Bronchial epithelial cell (primary cell): Measurements from ENCODE around the gene BCL2L1. TPM values are rescaled to one million over a fixed set of nuclear protein-coding genes. Genes with fewer than 3 reads are reported as not detected.
A peak's percentile ranks its signal among the peaks of the same experiment; 100 is the strongest.

Source experiments
- DNase-seq: peaks from one replicate; pipeline ENCODE4 v3.0.0-alpha.2; 2010; ENCODE audit warnings: low read depth
- FAIRE-seq: peaks from 2 replicates; lab custom pipeline; 2011; peaks lifted over from hg19 to GRCh38; lab: Jason Lieb, UNC
- H3K27me3 ChIP-seq: 2 replicates; pipeline ENCODE4 v1.5.1; 2011; ENCODE audit warnings: low read length; ENCODE audit not compliant: control insufficient read depth, insufficient read depth
- H3K36me3 ChIP-seq: 2 replicates; pipeline ENCODE4 v1.5.1; 2011; ENCODE audit warnings: low read length; ENCODE audit not compliant: control insufficient read depth, insufficient read depth
- H3K4me3 ChIP-seq: 2 replicates; pipeline ENCODE4 v1.5.1; 2011; ENCODE audit warnings: mild to moderate bottlenecking, low read depth, low read length, control low read depth
- total RNA-seq: library from RNA; depleted of rRNA; stranded (reverse); fragments of >200 nt; gene quantifications from 2 replicates; pipeline ENCODE4 v1.2.1, GENCODE V29; 2014
- TF ChIP-seq, protein P1 (sequence below): IDR thresholded peaks from 2 replicates; pipeline ENCODE4 v1.5.1; 2011; ENCODE audit warnings: mild to moderate bottlenecking, moderate library complexity, low read length, control low read depth, inconsistent platforms; ENCODE audit not compliant: insufficient read depth, severe bottlenecking

Gene BCL2L1
- total RNA-seq, 1 donor from 2014 or later = 93.5 TPM

DNA sequence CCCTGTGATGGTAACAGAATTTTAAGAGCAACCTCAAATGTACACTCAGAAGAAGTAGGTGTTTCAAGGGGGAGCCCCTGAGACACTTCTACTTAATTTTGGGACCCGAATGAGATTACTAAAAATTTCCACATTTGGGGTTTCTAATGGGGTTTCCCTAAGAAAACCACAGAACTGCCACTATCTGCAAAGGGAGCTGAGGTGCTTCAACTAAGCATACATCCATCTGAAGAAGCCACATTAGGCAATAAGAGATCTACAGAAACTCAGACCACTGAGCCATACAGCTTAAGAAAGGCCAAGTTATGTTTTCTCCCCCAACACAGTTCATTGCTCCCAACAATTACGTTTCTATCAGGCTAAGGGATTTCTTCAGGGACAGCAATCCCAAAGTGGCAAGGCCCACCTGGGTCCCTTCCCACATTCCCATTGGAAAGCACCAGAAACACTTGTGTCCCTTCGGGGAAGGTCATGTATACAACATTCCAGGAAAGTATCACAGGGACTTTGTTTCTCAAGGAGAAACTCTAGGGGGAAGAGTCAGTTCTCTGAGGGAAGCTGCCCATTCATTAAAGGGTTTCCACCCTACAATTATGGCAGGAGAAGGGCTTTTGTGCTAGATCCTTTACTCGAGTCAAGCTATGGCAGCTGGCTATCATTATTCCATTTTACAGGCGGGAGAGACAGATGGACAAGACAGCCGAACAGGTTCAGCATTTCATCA lies 5.0 kb downstream of the BCL2L1 start:
- TF ChIP-seq, protein P1, sequence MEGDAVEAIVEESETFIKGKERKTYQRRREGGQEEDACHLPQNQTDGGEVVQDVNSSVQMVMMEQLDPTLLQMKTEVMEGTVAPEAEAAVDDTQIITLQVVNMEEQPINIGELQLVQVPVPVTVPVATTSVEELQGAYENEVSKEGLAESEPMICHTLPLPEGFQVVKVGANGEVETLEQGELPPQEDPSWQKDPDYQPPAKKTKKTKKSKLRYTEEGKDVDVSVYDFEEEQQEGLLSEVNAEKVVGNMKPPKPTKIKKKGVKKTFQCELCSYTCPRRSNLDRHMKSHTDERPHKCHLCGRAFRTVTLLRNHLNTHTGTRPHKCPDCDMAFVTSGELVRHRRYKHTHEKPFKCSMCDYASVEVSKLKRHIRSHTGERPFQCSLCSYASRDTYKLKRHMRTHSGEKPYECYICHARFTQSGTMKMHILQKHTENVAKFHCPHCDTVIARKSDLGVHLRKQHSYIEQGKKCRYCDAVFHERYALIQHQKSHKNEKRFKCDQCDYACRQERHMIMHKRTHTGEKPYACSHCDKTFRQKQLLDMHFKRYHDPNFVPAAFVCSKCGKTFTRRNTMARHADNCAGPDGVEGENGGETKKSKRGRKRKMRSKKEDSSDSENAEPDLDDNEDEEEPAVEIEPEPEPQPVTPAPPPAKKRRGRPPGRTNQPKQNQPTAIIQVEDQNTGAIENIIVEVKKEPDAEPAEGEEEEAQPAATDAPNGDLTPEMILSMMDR = no peak
- Histone ChIP-seq H3K4me3 (no peak overlapping the region), H3K27me3 (no peaks in the 10 kb centered on the region), H3K36me3 (peaks cover 14% of the 10 kb centered on the region)
- no peak for DNase-seq
- no peak for FAIRE-seq

DNA sequence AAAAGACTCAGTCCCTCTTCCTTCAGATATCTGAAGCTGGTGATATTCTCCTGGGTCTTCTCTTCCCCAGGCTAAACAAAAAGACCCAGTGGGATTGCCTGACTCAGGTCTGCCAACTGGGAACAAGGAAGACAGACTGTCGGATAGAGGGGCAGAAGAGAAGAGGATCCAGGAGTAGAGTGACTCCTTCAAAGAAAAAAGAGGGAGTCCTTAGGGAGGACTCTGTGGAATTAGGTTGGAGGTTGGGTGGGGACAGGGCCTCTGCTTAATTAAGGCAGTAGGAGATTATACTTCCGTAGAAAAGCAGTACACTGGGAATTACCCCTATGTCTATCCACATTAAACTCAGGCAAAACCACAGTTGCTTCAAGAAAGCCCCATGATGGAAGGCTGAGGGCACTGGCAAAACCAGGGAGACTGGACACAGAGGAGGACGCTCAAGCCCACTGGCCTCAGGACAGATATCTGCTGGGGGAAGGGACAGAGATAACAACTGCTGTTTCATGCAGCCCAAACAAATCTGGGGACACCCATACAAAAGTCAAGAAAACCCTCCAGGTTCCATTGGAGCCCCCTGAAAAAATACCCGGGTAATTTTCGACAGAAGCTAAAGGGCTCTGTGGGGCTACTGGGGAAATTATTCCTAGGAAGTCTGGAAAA lies 5.7 kb downstream of the BCL2L1 start:
- H3K4me3 ChIP-seq = no peak overlapping the region
- FAIRE-seq (no peak), DNase-seq (no peak)
- peaks cover 15% of the 10 kb centered on the region for H3K36me3 ChIP-seq
- no peaks in the 10 kb centered on the region for H3K27me3 ChIP-seq
- TF ChIP-seq, protein P1 = no peak

DNA sequence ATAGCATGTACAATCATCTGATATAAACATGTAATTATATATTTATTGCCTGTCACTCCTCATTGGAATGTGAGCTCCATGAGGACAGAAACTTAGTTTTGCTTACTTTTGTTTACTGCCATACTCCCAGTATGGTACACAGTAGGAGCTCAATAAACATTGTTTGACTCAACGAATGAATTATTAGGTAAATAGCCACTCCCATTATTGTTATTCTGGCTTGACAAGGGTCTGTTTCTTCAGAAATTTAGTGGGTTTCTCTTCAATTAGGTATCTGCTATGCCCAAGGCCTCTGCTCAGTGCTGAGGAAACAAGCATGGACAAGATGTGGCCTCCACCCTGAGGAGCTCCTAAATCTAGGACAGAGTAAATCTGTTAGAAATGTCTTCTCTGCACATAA lies 6.3 kb downstream of the BCL2L1 start:
- Histone ChIP-seq H3K36me3 (peaks cover 9% of the 10 kb centered on the region), H3K4me3 (no peak overlapping the region), H3K27me3 (no peaks in the 10 kb centered on the region)
- DNase-seq (no peak), FAIRE-seq (no peak)
- TF ChIP-seq, protein P1 = no peak

DNA sequence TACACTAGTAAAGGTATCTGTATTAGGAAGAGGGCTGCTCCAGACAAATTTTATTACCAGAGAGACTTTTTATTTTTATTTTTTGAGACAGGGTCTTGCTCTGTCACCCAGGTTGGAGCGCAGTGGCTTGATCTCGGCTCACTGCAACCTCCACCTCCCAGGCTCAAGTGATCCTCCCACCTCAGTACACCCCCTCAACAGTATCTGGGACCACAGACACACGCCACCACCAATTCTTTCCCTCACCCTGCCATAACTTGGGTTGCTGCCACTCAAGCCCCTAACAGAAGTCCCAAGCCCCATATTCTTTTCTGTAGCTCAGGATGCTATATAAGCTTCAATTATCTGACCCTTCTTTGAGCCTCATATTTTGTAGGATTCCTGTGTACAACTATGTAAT lies 6.9 kb downstream of the BCL2L1 start:
- FAIRE-seq (no peak), DNase-seq (no peak)
- no peaks in the 10 kb centered on the region for H3K27me3 ChIP-seq
- peaks cover 8% of the 10 kb centered on the region for H3K36me3 ChIP-seq
- TF ChIP-seq, protein P1 = no peak
- no peak overlapping the region for H3K4me3 ChIP-seq

DNA sequence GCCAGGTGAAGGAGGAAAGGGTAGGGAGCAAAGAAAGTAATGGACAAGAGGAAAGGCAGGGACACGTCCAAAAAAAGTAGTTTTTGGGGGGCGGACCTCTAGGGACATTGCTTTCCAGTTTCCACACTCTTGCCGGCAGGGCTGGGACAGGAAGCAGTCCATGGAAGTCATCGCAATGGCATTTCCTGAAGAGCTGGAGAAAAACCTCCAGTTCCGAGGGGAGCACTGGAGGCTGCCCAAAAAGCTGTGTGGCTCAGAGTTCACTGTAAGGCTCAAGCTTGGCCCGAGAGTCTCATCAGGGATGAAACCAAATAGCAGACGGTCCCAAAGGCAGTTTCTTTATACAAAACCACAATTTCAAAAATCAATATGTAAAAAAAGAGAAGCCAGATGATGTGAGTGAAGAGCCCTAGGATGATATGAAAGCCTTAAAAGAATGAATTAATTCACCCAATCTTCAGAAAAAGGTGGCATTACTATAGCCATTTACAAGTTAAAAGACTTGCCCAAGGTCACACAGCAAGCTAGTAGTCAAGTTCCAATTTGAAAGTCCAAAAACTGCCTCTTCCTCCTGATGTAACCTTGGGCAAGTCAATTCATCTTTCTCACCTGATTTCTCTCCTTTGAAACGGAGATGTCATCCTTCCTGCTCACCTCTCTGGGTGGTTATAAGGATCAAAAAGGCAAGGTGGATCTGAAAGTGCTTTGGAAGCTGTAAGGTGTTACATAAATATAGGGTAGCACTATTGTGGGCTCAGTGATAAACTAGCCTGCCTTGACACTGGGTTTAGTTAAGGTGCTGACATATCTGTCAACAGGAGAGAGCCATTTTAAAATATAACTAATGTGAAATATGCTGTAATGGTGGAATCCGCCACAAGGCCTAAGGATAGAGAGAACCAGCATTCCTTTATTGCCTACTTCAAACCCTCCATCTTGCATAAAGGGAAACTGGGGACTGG lies 9.1 kb downstream of the BCL2L1 start:
- DNase-seq (peak; percentile 80), FAIRE-seq (no peak)
- TF ChIP-seq, protein P1 = no peak
- Histone ChIP-seq H3K27me3 (no peaks in the 10 kb centered on the region), H3K4me3 (no peak overlapping the region), H3K36me3 (peaks cover 12% of the 10 kb centered on the region)
